Measurements from ENCODE around the gene ZNF609. TPM values are rescaled to one million over a fixed set of nuclear protein-coding genes. Genes with fewer than 3 reads are reported as not detected.

The ZNF609 gene
- total RNA-seq, 6 experiments from 2014 or later: 19.7 to 22.1 (median 20.4) TPM

GRCh38 chr15:64459066-64459781, 1.2 kb upstream of the ZNF609 start:
- DNase-seq: no peak
- no peak for TF ChIP-seq CTCF (IDR thresholded peaks at IDR 0.05)
- Mint-ChIP-seq H3K4me3 (peak overlapping the region; percentile 91), H3K36me3 (ENCODE audit: low read depth) (peaks cover 10% of the 10 kb centered on the region), H3K4me1 (ENCODE audit: low read depth) (peaks cover 43% of the 10 kb centered on the region), H3K27ac (peak overlapping the region; percentile 88), H3K9me3 (no peaks in the 10 kb centered on the region), H3K27me3 (ENCODE audit: insufficient read depth) (no peaks in the 10 kb centered on the region; the same call in none of the 2 replicates)

GRCh38 chr15:64460724-64461720, 644 bp downstream of the ZNF609 start:
- Mint-ChIP-seq H3K36me3 (ENCODE audit: low read depth) (peaks cover 10% of the 10 kb centered on the region), H3K27ac (peak overlapping the region; percentile 84), H3K4me3 (peak overlapping the region; percentile 93), H3K9me3 (no peaks in the 10 kb centered on the region), H3K4me1 (ENCODE audit: low read depth) (peaks cover 53% of the 10 kb centered on the region), H3K27me3 (ENCODE audit: insufficient read depth) (no peaks in the 10 kb centered on the region; the same call in none of the 2 replicates)
- peak; percentile 17; the same call in 1 of the 2 replicates for TF ChIP-seq CTCF (IDR thresholded peaks at IDR 0.05)
- DNase-seq: peak; percentile 85

GRCh38 chr15:64461721-64462162, 1.4 kb downstream of the ZNF609 start:
- no peaks in the 10 kb centered on the region; the same call in none of the 2 replicates for H3K27me3 Mint-ChIP-seq (ENCODE audit: insufficient read depth)
- no peak for TF ChIP-seq CTCF (IDR thresholded peaks at IDR 0.05)
- peak overlapping the region; percentile 93 for H3K4me3 Mint-ChIP-seq
- peaks cover 54% of the 10 kb centered on the region for H3K4me1 Mint-ChIP-seq (ENCODE audit: low read depth)
- no peaks in the 10 kb centered on the region for H3K9me3 Mint-ChIP-seq
- peaks cover 4% of the 10 kb centered on the region; the same call in 1 of the 2 replicates for H3K36me3 Mint-ChIP-seq (ENCODE audit: low read depth)
- DNase-seq: peak; percentile 15
- H3K27ac Mint-ChIP-seq: peak overlapping the region; percentile 84

- Mint-ChIP-seq H3K9me3 (no peaks in the 10 kb centered on the region), H3K4me3 (peak overlapping the region; percentile 93), H3K27me3 (ENCODE audit: insufficient read depth) (no peaks in the 10 kb centered on the region; the same call in none of the 2 replicates), H3K36me3 (ENCODE audit: low read depth) (peaks cover 4% of the 10 kb centered on the region; the same call in 1 of the 2 replicates), H3K27ac (peak overlapping the region; percentile 84), H3K4me1 (ENCODE audit: low read depth) (peaks cover 61% of the 10 kb centered on the region)
- no peak for TF ChIP-seq CTCF (IDR thresholded peaks at IDR 0.05)
- no peak for DNase-seq
Observed at GRCh38 chr15:64462492-64462891, 2.1 kb downstream of the ZNF609 start.

GRCh38 chr15:64464276-64465005, 4.1 kb downstream of the ZNF609 start:
- TF ChIP-seq CTCF (IDR thresholded peaks at IDR 0.05): no peak
- Mint-ChIP-seq H3K36me3 (ENCODE audit: low read depth) (peaks cover 4% of the 10 kb centered on the region; the same call in 1 of the 2 replicates), H3K27ac (peak overlapping the region; percentile 11; the same call in 1 of the 2 replicates), H3K9me3 (no peaks in the 10 kb centered on the region), H3K27me3 (ENCODE audit: insufficient read depth) (no peaks in the 10 kb centered on the region; the same call in none of the 2 replicates), H3K4me3 (no peak overlapping the region), H3K4me1 (ENCODE audit: low read depth) (peaks cover 56% of the 10 kb centered on the region)
- DNase-seq: no peak

Measured in HFFc6 (cell line).